H1 (cell line): ENCODE results near the gene PKMYT1. TPM values are rescaled to one million over a fixed set of nuclear protein-coding genes. Genes with fewer than 3 reads are reported as not detected.

ENCODE experiments used
- CTCF ChIA-PET: fragments of 300-600 bp; sonication (Branson Sonifier 250); formaldehyde crosslinking; loops from one replicate; lab custom pipeline; 2021; ENCODE audit not compliant: partially characterized antibody; lab: Charles Lee
- POLR2A ChIA-PET: fragments of 300-600 bp; sonication (Branson Sonifier 250); formaldehyde crosslinking; loops from one replicate; lab custom pipeline; 2021; ENCODE audit warnings: inconsistent platforms; ENCODE audit not compliant: partially characterized antibody; lab: Charles Lee
- DNase-seq, 2 experiments: peaks; one replicate each; pipeline versions ENCODE4 v3.0.0 to v3.0.0-alpha.2; 2010 to 2022; ENCODE audit warnings: low spot score in 2 of 2, low read depth in 1 of 2, mixed read lengths in 1 of 2
- FAIRE-seq: peaks from 2 replicates; lab custom pipeline; 2011; peaks lifted over from hg19 to GRCh38; lab: Jason Lieb, UNC
- H2AFZ ChIP-seq: 2 replicates; pipeline ENCODE4 v1.8.1; 2012; ENCODE audit warnings: low read length, inconsistent platforms
- H2AK5ac ChIP-seq: 2 replicates; pipeline ENCODE4 v1.6.1; 2013; ENCODE audit warnings: low read depth, low read length
- H2BK120ac ChIP-seq: replicated peaks from 2 replicates; pipeline ENCODE3; 2013; ENCODE audit warnings: low read depth, low read length, inconsistent platforms
- H2BK12ac ChIP-seq: 2 replicates; pipeline ENCODE4 v1.6.1; 2013; ENCODE audit warnings: low read depth, low read length
- H2BK15ac ChIP-seq: 2 replicates; pipeline ENCODE4 v1.6.1; 2013; ENCODE audit warnings: low read length
- H2BK20ac ChIP-seq: 2 replicates; pipeline ENCODE4 v1.6.1; 2013; ENCODE audit warnings: low read length
- H2BK5ac ChIP-seq: 2 replicates; pipeline ENCODE4 v1.6.1; 2013; ENCODE audit warnings: low read depth, low read length
- H3K14ac ChIP-seq: 2 replicates; pipeline ENCODE4 v1.6.1; 2013; ENCODE audit warnings: inconsistent platforms; ENCODE audit not compliant: insufficient read length
- H3K18ac ChIP-seq: 2 replicates; pipeline ENCODE4 v1.6.1; 2013; ENCODE audit warnings: low read length; ENCODE audit errors: extremely low read depth
- H3K23ac ChIP-seq: 2 replicates; pipeline ENCODE4 v1.6.1; 2013; ENCODE audit warnings: inconsistent platforms; ENCODE audit not compliant: insufficient read length
- H3K23me2 ChIP-seq: 2 replicates; pipeline ENCODE4 v1.6.1; 2013; ENCODE audit warnings: low read depth, low read length
- H3K27ac ChIP-seq: 2 replicates; pipeline ENCODE4 v1.6.1; 2011; ENCODE audit warnings: low read depth, low read length, inconsistent platforms
- H3K27me3 ChIP-seq, 4 experiments: replicated peaks in 1 of 4; 1 replicate in 1 of 4; 2 replicates in 3 of 4; pipeline versions ENCODE4 v1.6.1 to v1.8.1; 2011 to 2013; ENCODE audit warnings: low read length in 3 of 4, mild to moderate bottlenecking in 3 of 4, inconsistent platforms in 2 of 4, mixed read lengths in 2 of 4, moderate library complexity in 1 of 4; ENCODE audit not compliant: control insufficient read depth in 3 of 4, insufficient read depth in 3 of 4; ENCODE audit errors: extremely low read depth in 1 of 4
- H3K36me3 ChIP-seq, 4 experiments: 2 replicates each; pipeline versions ENCODE4 v1.6.1 to v1.8.1; 2011 to 2013; ENCODE audit warnings: mild to moderate bottlenecking in 4 of 4, low read length in 3 of 4, moderate library complexity in 2 of 4, control low read depth in 1 of 4, inconsistent platforms in 1 of 4; ENCODE audit not compliant: insufficient read depth in 4 of 4, control insufficient read depth in 2 of 4
- H3K4ac ChIP-seq: replicated peaks from 2 replicates; pipeline ENCODE3; 2013; ENCODE audit warnings: low read length, low read depth, mixed read lengths, inconsistent platforms; ENCODE audit not compliant: insufficient read length
- H3K4me1 ChIP-seq, 4 experiments: replicated peaks in 1 of 4; 1 replicate in 1 of 4; 2 replicates in 3 of 4; pipeline versions ENCODE4 v1.6.1 to v1.8.1; 2011 to 2013; ENCODE audit warnings: low read length in 3 of 4, inconsistent platforms in 2 of 4, mixed read lengths in 1 of 4; ENCODE audit not compliant: insufficient read depth in 4 of 4, control insufficient read depth in 3 of 4
- H3K4me2 ChIP-seq, 2 experiments: 2 replicates each; pipeline versions ENCODE4 v1.6.1 to v1.8.1; 2011 to 2013; ENCODE audit warnings: low read depth in 2 of 2, low read length in 2 of 2, control low read depth in 1 of 2, inconsistent platforms in 1 of 2, mild to moderate bottlenecking in 1 of 2; ENCODE audit not compliant: insufficient read depth in 1 of 2
- H3K4me3 ChIP-seq, 4 experiments: fragments of 200-600, 300-600 bp in 1 of 4; sonication (generic), shearing (Covaris generic), sonication (Bioruptor Twin) in 1 of 4; 2 replicates each; pipeline versions ENCODE4 v1.5.1 to v1.8.1; 2011 to 2016; ENCODE audit warnings: low read length in 4 of 4, low read depth in 3 of 4, control low read depth in 2 of 4, inconsistent platforms in 2 of 4, mild to moderate bottlenecking in 2 of 4, mixed read lengths in 1 of 4, moderate library complexity in 1 of 4; ENCODE audit not compliant: insufficient read depth in 2 of 4; ENCODE audit errors: extremely low read depth in 1 of 4
- H3K56ac ChIP-seq: replicated peaks from 2 replicates; pipeline ENCODE3; 2013; ENCODE audit warnings: low read depth, mild to moderate bottlenecking, mixed read lengths, low read length, inconsistent platforms; ENCODE audit not compliant: insufficient read length
- H3K79me1 ChIP-seq: 2 replicates; pipeline ENCODE4 v1.6.1; 2013; ENCODE audit warnings: low read depth, low read length, control low read depth
- H3K79me2 ChIP-seq, 2 experiments: 2 replicates each; pipeline versions ENCODE4 v1.6.1 to v1.8.1; 2012 to 2013; ENCODE audit warnings: low read length in 2 of 2, mild to moderate bottlenecking in 2 of 2, inconsistent platforms in 1 of 2; ENCODE audit not compliant: insufficient read depth in 2 of 2, control insufficient read depth in 1 of 2
- H3K9ac ChIP-seq, 4 experiments: replicated peaks in 1 of 4; 1 replicate in 1 of 4; 2 replicates in 3 of 4; pipeline versions ENCODE4 v1.6.1 to v1.8.1; 2011 to 2013; ENCODE audit warnings: low read depth in 3 of 4, low read length in 3 of 4, control low read depth in 2 of 4, mild to moderate bottlenecking in 2 of 4, moderate library complexity in 2 of 4, inconsistent platforms in 1 of 4; ENCODE audit errors: extremely low read depth in 1 of 4
- H3K9me3 ChIP-seq, 2 experiments: 2 replicates each; pipeline versions ENCODE4 v1.6.1 to v1.8.1; 2012 to 2013; ENCODE audit warnings: mild to moderate bottlenecking in 2 of 2, moderate library complexity in 2 of 2, control low read depth in 1 of 2, inconsistent platforms in 1 of 2, low read depth in 1 of 2, low read length in 1 of 2, mixed read lengths in 1 of 2; ENCODE audit not compliant: insufficient read depth in 2 of 2
- H4K20me1 ChIP-seq, 2 experiments: replicated peaks in 1 of 2; 2 replicates each; pipeline versions ENCODE3 to v1.8.1; 2011 to 2013; ENCODE audit warnings: inconsistent platforms in 2 of 2, low read length in 2 of 2, mild to moderate bottlenecking in 1 of 2; ENCODE audit not compliant: insufficient read depth in 2 of 2, control insufficient read depth in 1 of 2
- H4K5ac ChIP-seq: 2 replicates; pipeline ENCODE4 v1.6.1; 2013; ENCODE audit warnings: low read length, low read depth, mixed read lengths, inconsistent platforms; ENCODE audit not compliant: insufficient read length
- H4K8ac ChIP-seq: 2 replicates; pipeline ENCODE4 v1.8.0; 2013; ENCODE audit warnings: mild to moderate bottlenecking, moderate library complexity, low read length, inconsistent platforms; ENCODE audit not compliant: insufficient read depth; ENCODE audit errors: extremely low read depth
- H4K91ac ChIP-seq: replicated peaks from 2 replicates; pipeline ENCODE3; 2013; ENCODE audit warnings: low read length, mixed read lengths, inconsistent platforms; ENCODE audit not compliant: insufficient read length
- ATF2 ChIP-seq: IDR thresholded peaks from 2 replicates; pipeline ENCODE4 v1.6.1; 2012; ENCODE audit warnings: low read length, inconsistent platforms
- CHD1 ChIP-seq: IDR thresholded peaks from 2 replicates; pipeline ENCODE4 v1.6.1; 2012; ENCODE audit warnings: low read depth, low read length, improper control_type of control experiment
- CTCF ChIP-seq, 3 experiments: IDR thresholded peaks; 1 replicate in 2 of 3; 2 replicates in 1 of 3; pipeline versions ENCODE4 v1.5.1 to v1.6.1; 2011; ENCODE audit warnings: low read length in 3 of 3, mild to moderate bottlenecking in 3 of 3, inconsistent platforms in 2 of 3, low read depth in 1 of 3, moderate library complexity in 1 of 3; ENCODE audit not compliant: insufficient read depth in 1 of 3; ENCODE audit errors: control extremely low read depth in 1 of 3
- GABPA ChIP-seq: IDR thresholded peaks from 2 replicates; pipeline ENCODE4 v1.6.1; 2011; ENCODE audit warnings: mild to moderate bottlenecking, low read length, moderate library complexity, borderline replicate concordance; ENCODE audit not compliant: insufficient read depth
- HDAC6 ChIP-seq: IDR thresholded peaks from one replicate; pipeline ENCODE4 v1.7.1; 2012; ENCODE audit warnings: low read depth, mild to moderate bottlenecking, inconsistent platforms, low read length, moderate library complexity
- KDM4A ChIP-seq: IDR thresholded peaks from one replicate; pipeline ENCODE4 v1.7.1; 2012; ENCODE audit warnings: low read depth, mild to moderate bottlenecking, moderate library complexity, low read length, inconsistent platforms; ENCODE audit not compliant: severe bottlenecking
- POLR2A ChIP-seq, 2 experiments: IDR thresholded peaks; 1 replicate in 1 of 2; 2 replicates in 1 of 2; pipeline ENCODE4 v1.6.1; 2011; ENCODE audit warnings: low read depth in 2 of 2, low read length in 2 of 2, mild to moderate bottlenecking in 2 of 2; ENCODE audit errors: control extremely low read depth in 1 of 2
- SP1 ChIP-seq: IDR thresholded peaks from 2 replicates; pipeline ENCODE4 v1.6.1; 2011; ENCODE audit warnings: low read depth, low read length
- WGBS, 2 experiments: shearing (Covaris generic) in 1 of 2; methylation state at CpG; one replicate each; pipeline versions ENCODE4 v1.1.6 to v1.1.7; 2013 to 2015; ENCODE audit warnings: low lambda C conversion rate in 2 of 2, mixed read lengths in 2 of 2, inconsistent platforms in 1 of 2, low coverage in 1 of 2, missing lambda C conversion rate in 1 of 2; ENCODE audit not compliant: insufficient replicate concordance in 2 of 2, insufficient coverage in 1 of 2, insufficient read length in 1 of 2; ENCODE audit errors: extremely low coverage in 1 of 2, missing lambda C conversion rate in 1 of 2; 5-methylcytosine and 5-hydroxymethylcytosine counted together
- polyA plus RNA-seq, 7 experiments: library from polyadenylated mRNA; depleted of rRNA in 3 of 7; stranded (reverse) in 5 of 7; unstranded in 2 of 7; fragments of >200 nt in 5 of 7; fragments of 200-250 nt in 2 of 7; gene quantifications; 1 replicate in 5 of 7; 2 replicates in 1 of 7; 4 replicates in 1 of 7; pipeline versions ENCODE4 v1.2.1 to v1.2.3, GENCODE V29; 2011 to 2013; ENCODE audit warnings: missing spikeins in 2 of 7, mixed read lengths in 2 of 7
- total RNA-seq: library from RNA; stranded (reverse); fragmentation: NEBNext Ultra II Directional; extraction: Animal tissue kit (Norgen Biotek cat#: 25700); gene quantifications from 2 replicates; pipeline ENCODE4 v1.2.1, GENCODE V29; 2021

PKMYT1 gene
- total and polyA plus RNA-seq, 2 of the 8 experiments (the other 6 are each of a cell fraction or from before 2014, with no cell fraction given): 74.7 to 85.2 TPM

GRCh38 chr16:2974319-2975056 lies 5.8 kb downstream of the PKMYT1 start:
- Histone ChIP-seq H3K23me2 (peaks cover 4% of the 10 kb centered on the region; the same call in 1 of the 2 replicates), H2BK120ac (no peak overlapping the region), H2BK20ac (no peak overlapping the region), H3K56ac (no peak overlapping the region), H3K79me2 (peaks cover 0 to 7% of the 10 kb centered on the region in 2 experiments; a peak in 2 of 4 replicates), H3K14ac (no peak overlapping the region), H3K27ac (no peak overlapping the region), H2BK12ac (no peak overlapping the region), H3K4me1 (peaks cover 0 to 15% (median 9%) of the 10 kb centered on the region in 4 experiments; a peak in 6 of 7 replicates), H3K79me1 (peaks cover 18% of the 10 kb centered on the region), H3K23ac (no peak overlapping the region), H2BK15ac (no peak overlapping the region), H4K91ac (no peak overlapping the region), H2AFZ (no peak overlapping the region), H4K20me1 (peaks cover 30 to 41% of the 10 kb centered on the region in 2 experiments), H3K9me3 (no peaks in the 10 kb centered on the region), H4K8ac (no peak overlapping the region), H4K5ac (no peak overlapping the region), H3K9ac (no peak overlapping the region), H3K36me3 (peaks cover 20 to 46% (median 33%) of the 10 kb centered on the region in 4 experiments), H3K4ac (no peak overlapping the region), H3K27me3 (no peaks in the 10 kb centered on the region), H2AK5ac (no peak overlapping the region), H2BK5ac (no peak overlapping the region; the same call in 1 of the 2 replicates), H3K4me2 (no peak overlapping the region), H3K18ac (no peak overlapping the region), H3K4me3 (no peak overlapping the region)
- 93% methylated on average over 12 of the region's 15 CpGs; no CpG with 5 or more reads in 1 of the 2 experiments for WGBS, 2 experiments
- ChIA-PET POLR2A (interaction anchor here (0.7 to 25.4 kb wide), 11 partner anchors 8 to 67 kb away, joined by 3 to 455 read pairs (median 4); partner anchors contain the start of genes CLDN6, HCFC1R1, KREMEN2 and PKMYT1), CTCF (interaction anchor here (0.7 to 2.8 kb wide), 9 partner anchors 9 to 1021 kb away, joined by 3 to 15 read pairs (median 3); no protein-coding TSS in a partner anchor)
- DNase-seq: no peak
- no peak for FAIRE-seq
- no peak for TF ChIP-seq HDAC6
- no peak for TF ChIP-seq SP1
- TF ChIP-seq CHD1: no peak
- no peak for TF ChIP-seq ATF2
- TF ChIP-seq KDM4A: no peak
- no peak for TF ChIP-seq GABPA
- TF ChIP-seq CTCF (IDR thresholded peaks at IDR 0.05; ENCODE audit: control extremely low read depth in 1 of 3, insufficient read depth in 1 of 3, low read depth in 1 of 3, low read length in 3 of 3): no peak
- no peak for TF ChIP-seq POLR2A (IDR thresholded peaks at IDR 0.05; ENCODE audit: control extremely low read depth in 1 of 2, low read depth in 2 of 2, low read length in 2 of 2)
